HepG2 (cell line): ENCODE data around the gene MSI2. TPM values are rescaled to one million over a fixed set of nuclear protein-coding genes. Genes with fewer than 3 reads are reported as not detected.

ENCODE experiments used
- ATAC-seq: fragments of 200-7000 bp; cut with Tn5 transposase; 3 replicates; pipeline ENCODE4 v1.9.1; 2020; ENCODE audit warnings: mild to moderate bottlenecking, moderate library complexity
- BruUV-seq: library from RNA; stranded (reverse); fragments of 400-500 nt; replicated peaks from 2 replicates; lab custom pipeline; 2021; lab: Mats Ljungman, UMichigan
- CTCF ChIA-PET: fragments of 300-600 bp; formaldehyde crosslinking; extraction: SDS; loops from one replicate; lab custom pipeline; 2021; ENCODE audit warnings: low total read pairs, inconsistent platforms, low intra/inter-chr PET ratio; lab: Yijun Ruan, JAX
- POLR2A ChIA-PET: fragments of 350-600 bp; sonication (Branson Sonifier 250); formaldehyde crosslinking; loops from one replicate; lab custom pipeline; 2020; ENCODE audit warnings: antibody characterized with exemption, inconsistent platforms; lab: Yijun Ruan, JAX
- DNase-seq: peaks from one replicate; pipeline ENCODE4 v3.0.0-alpha.2; 2015; ENCODE audit warnings: low spot score
- FAIRE-seq: peaks from 3 replicates; lab custom pipeline; 2011; peaks lifted over from hg19 to GRCh38; lab: Jason Lieb, UNC
- H2AFZ ChIP-seq: one replicate; pipeline ENCODE4 v1.6.1; 2011; ENCODE audit warnings: low read length, inconsistent platforms
- H3K27ac ChIP-seq: fragments of 300-600 bp; 3 replicates; pipeline ENCODE4 v1.8.0; 2011; ENCODE audit warnings: mixed run types, mild to moderate bottlenecking, mixed read lengths, low read length, inconsistent platforms; ENCODE audit not compliant: insufficient read depth; ENCODE audit errors: extremely low read length
- H3K27me3 ChIP-seq, 2 experiments: fragments of 200-600 bp in 1 of 2; 2 replicates in 1 of 2; 3 replicates in 1 of 2; pipeline versions ENCODE4 v1.6.0 to v1.8.0; 2011; ENCODE audit warnings: low read length in 2 of 2, mild to moderate bottlenecking in 2 of 2, moderate library complexity in 2 of 2, inconsistent platforms in 1 of 2; ENCODE audit not compliant: insufficient read depth in 2 of 2, control insufficient read depth in 1 of 2
- H3K36me3 ChIP-seq, 2 experiments: fragments of 200-600 bp in 1 of 2; replicated peaks in 1 of 2; 2 replicates in 1 of 2; 3 replicates in 1 of 2; pipeline versions ENCODE4 v1.5.1 to v1.8.0; 2011; ENCODE audit warnings: low read length in 2 of 2, inconsistent platforms in 1 of 2; ENCODE audit not compliant: insufficient read depth in 2 of 2, control insufficient read depth in 1 of 2
- H3K4me1 ChIP-seq: 2 replicates; pipeline ENCODE4 v1.5.1; 2012; ENCODE audit warnings: low read length, inconsistent platforms; ENCODE audit not compliant: insufficient read depth
- H3K4me2 ChIP-seq: 2 replicates; pipeline ENCODE4 v1.6.0; 2011; ENCODE audit warnings: low read depth, low read length, inconsistent platforms
- H3K4me3 ChIP-seq, 3 experiments: fragments of 200-600 bp in 1 of 3; sonication (generic), shearing (Covaris generic) in 1 of 3; replicated peaks in 1 of 3; 2 replicates each; pipeline ENCODE4 v1.5.1; 2011 to 2016; ENCODE audit warnings: low read length in 3 of 3, inconsistent platforms in 2 of 3, low read depth in 2 of 3, mild to moderate bottlenecking in 2 of 3, control low read depth in 1 of 3, mixed read lengths in 1 of 3; ENCODE audit not compliant: insufficient read depth in 1 of 3
- H3K79me2 ChIP-seq: one replicate; pipeline ENCODE4 v1.6.1; 2011; ENCODE audit warnings: low read length, inconsistent platforms; ENCODE audit not compliant: insufficient read depth
- H3K9ac ChIP-seq: 2 replicates; pipeline ENCODE4 v1.6.0; 2011; ENCODE audit warnings: mild to moderate bottlenecking, low read depth, low read length, inconsistent platforms; ENCODE audit not compliant: insufficient read depth
- H3K9me3 ChIP-seq: 2 replicates; pipeline ENCODE4 v1.5.1; 2012; ENCODE audit warnings: mild to moderate bottlenecking, low read length
- H4K20me1 ChIP-seq: 2 replicates; pipeline ENCODE4 v1.6.0; 2011; ENCODE audit warnings: inconsistent platforms, mild to moderate bottlenecking, low read length, moderate library complexity; ENCODE audit not compliant: insufficient read depth
- ATF1 ChIP-seq: IDR thresholded peaks from 2 replicates; pipeline ENCODE4 v1.6.1; 2016; ENCODE audit warnings: mild to moderate bottlenecking, control low read depth
- GATA4 ChIP-seq: sonication (generic); IDR thresholded peaks from 2 replicates; pipeline ENCODE4 v1.6.1; 2016; ENCODE audit warnings: antibody characterized with exemption, low read depth, borderline replicate concordance
- NFE2L2 ChIP-seq: fragments of 150-350 bp; IDR thresholded peaks from 2 replicates; pipeline ENCODE4 v1.6.1; 2014; ENCODE audit warnings: low read length
- NFRKB ChIP-seq: fragments of 450-650 bp; IDR thresholded peaks from 2 replicates; pipeline ENCODE4 v1.6.1; 2017
- NFYC ChIP-seq: IDR thresholded peaks from 2 replicates; pipeline ENCODE4 v1.6.1; 2016; ENCODE audit warnings: missing genetic modification reagents, missing compliant biosample characterization
- PLRG1 ChIP-seq: fragments of 450-650 bp; conservative IDR thresholded peaks from 2 replicates; pipeline ENCODE4 v1.6.1; 2016
- SP4 ChIP-seq: sonication (generic); formaldehyde crosslinking; IDR thresholded peaks from 2 replicates; pipeline ENCODE4 v1.8.1; 2023; ENCODE audit warnings: mild to moderate bottlenecking, missing genetic modification reagents
- TFE3 ChIP-seq: IDR thresholded peaks from 2 replicates; pipeline ENCODE4 v1.6.1; 2016
- ZBTB38 ChIP-seq: sonication (generic); formaldehyde crosslinking; IDR thresholded peaks from 2 replicates; pipeline ENCODE4 v1.5.1; 2020; ENCODE audit warnings: mild to moderate bottlenecking, missing genetic modification reagents
- ZBTB44 ChIP-seq: sonication (generic); formaldehyde crosslinking; IDR thresholded peaks from 2 replicates; pipeline ENCODE4 v1.4.0; 2020; ENCODE audit warnings: missing genetic modification reagents
- ZNF142 ChIP-seq: sonication (generic); formaldehyde crosslinking; IDR thresholded peaks from 2 replicates; pipeline ENCODE4 v1.4.0; 2020; ENCODE audit warnings: missing genetic modification reagents
- ZNF160 ChIP-seq: sonication (generic); formaldehyde crosslinking; IDR thresholded peaks from 2 replicates; pipeline ENCODE4 v1.8.0; 2022; ENCODE audit warnings: mild to moderate bottlenecking, inconsistent platforms, missing genetic modification reagents
- ZNF282 ChIP-seq: fragments of 450-650 bp; IDR thresholded peaks from 2 replicates; pipeline ENCODE4 v1.6.1; 2018; ENCODE audit not compliant: partially characterized antibody
- ZNF468 ChIP-seq: sonication (generic); formaldehyde crosslinking; IDR thresholded peaks from 2 replicates; pipeline ENCODE4 v1.8.0; 2022; ENCODE audit warnings: mild to moderate bottlenecking, moderate library complexity, missing genetic modification reagents
- ZNF572 ChIP-seq: sonication (generic); formaldehyde crosslinking; IDR thresholded peaks from 2 replicates; pipeline ENCODE4 v1.5.1; 2020; ENCODE audit warnings: mild to moderate bottlenecking, missing genetic modification reagents
- ZNF75D ChIP-seq: sonication (generic); formaldehyde crosslinking; IDR thresholded peaks from 2 replicates; pipeline ENCODE4 v1.8.1; 2023; ENCODE audit warnings: missing genetic modification reagents, mild to moderate bottlenecking, borderline replicate concordance
- WGBS: methylation state at CpG from one replicate; pipeline ENCODE4 v1.1.6; 2017; ENCODE audit warnings: low lambda C conversion rate; 5-methylcytosine and 5-hydroxymethylcytosine counted together
- in situ Hi-C: cut with HindIII; loops from 2 replicates; pipeline ENCODE4 v1.10.0; 2017; ENCODE audit warnings: low pct_unique_long_range_greater_than_20kb; ENCODE audit not compliant: extremely low pct_ligation_motif_present
- intact Hi-C: fragments of 100-400 bp; cut with micrococcal nuclease; formaldehyde crosslinking; loops from one replicate; pipeline ENCODE4 v1.10.0; 2022; ENCODE audit not compliant: unreplicated experiment
- polyA plus RNA-seq, 8 experiments: library from polyadenylated mRNA; depleted of rRNA in 3 of 8; stranded (reverse) in 7 of 8; unstranded in 1 of 8; fragments of >200 nt; fragmentation: Illumina TruSeq in 4 of 8; extraction: Trizol in 4 of 8; gene quantifications; 2 replicates each; pipeline versions ENCODE4 v1.2.1 to v1.2.3, GENCODE V29; 2011 to 2016; ENCODE audit warnings: low read depth in 4 of 8, missing spikeins in 1 of 8, mixed read lengths in 1 of 8; ENCODE audit not compliant: insufficient read depth in 1 of 8
- total RNA-seq, 5 experiments: library from RNA; depleted of rRNA; stranded (reverse); fragments of >200 nt; fragmentation: Illumina TruSeq; extraction: Trizol; gene quantifications; 2 replicates each; pipeline ENCODE4 v1.2.3, GENCODE V29; 2016; ENCODE audit warnings: low read depth in 1 of 5

The MSI2 gene
- total and polyA plus RNA-seq, 2 of the 13 experiments (the other 11 are each of a cell fraction or from before 2014, with no cell fraction given), result 77.5 to 78.4 TPM

DNA sequence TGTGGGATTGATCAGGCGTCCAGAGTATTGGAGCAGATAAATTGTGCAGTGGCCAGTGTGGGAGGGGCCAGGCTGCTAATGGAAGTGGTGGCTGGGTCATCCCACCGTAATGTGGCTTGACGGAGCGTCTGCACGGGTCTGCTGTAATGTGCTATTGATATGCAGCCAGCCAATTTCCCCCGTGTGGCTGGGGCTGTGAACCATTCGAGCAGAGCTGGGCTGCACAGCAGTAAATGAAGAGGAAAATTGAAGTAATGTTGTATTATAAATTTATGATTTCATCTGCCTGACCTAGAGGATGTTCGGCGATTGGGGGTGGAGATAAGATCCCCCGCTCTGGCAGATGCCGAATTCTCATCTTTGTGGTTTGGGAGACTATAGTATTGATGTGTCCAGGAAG lies 367.3 kb downstream of the MSI2 start (continued):
- TF ChIP-seq ZBTB44 (CRISPR knock-in tag) (no peak), NFRKB (no peak), ZNF75D (CRISPR knock-in tag) (no peak), ZNF142 (CRISPR knock-in tag) (no peak), ZNF572 (CRISPR knock-in tag) (no peak)

DNA sequence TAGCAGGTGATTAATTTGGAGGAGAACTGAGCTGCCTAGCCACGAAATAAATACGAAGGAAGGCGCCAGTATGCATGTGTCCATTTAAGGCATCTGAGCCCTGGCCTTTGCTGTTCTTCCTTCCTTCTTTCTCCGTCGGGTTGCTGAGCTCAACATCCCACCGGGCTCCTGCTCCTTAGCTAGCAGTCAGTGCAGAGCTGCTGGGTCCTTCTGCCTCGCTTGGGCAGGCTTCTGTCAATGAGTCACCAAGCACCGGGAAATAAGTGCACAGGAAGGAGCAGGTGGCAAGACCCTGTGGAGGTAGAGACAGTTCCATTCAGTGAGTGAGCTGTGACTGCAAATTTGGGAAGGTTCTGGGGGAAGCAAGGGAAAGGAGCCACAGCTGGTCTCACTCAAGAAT lies 368.1 kb downstream of the MSI2 start:
- no peak overlapping the region for H2AFZ ChIP-seq
- TF ChIP-seq ZNF75D (CRISPR knock-in tag) (no peak), ZNF160 (CRISPR knock-in tag) (no peak), NFYC (CRISPR knock-in tag) (no peak), ZNF282 (no peak), ZNF468 (CRISPR knock-in tag) (no peak), PLRG1 (no peak), SP4 (CRISPR knock-in tag) (no peak), ZBTB38 (CRISPR knock-in tag) (no peak), GATA4 (no peak), TFE3 (CRISPR knock-in tag) (no peak), NFE2L2 (no peak), ATF1 (CRISPR knock-in tag) (no peak)
- FAIRE-seq, result no peak
- intact Hi-C loops, result no loop called here
- no peaks in the 10 kb centered on the region for H3K9me3 ChIP-seq
- no peak for DNase-seq
- 97% methylated on average over 8 of the region's 8 CpGs for WGBS
- no peak overlapping the region for H3K9ac ChIP-seq
- no TSS peak for BruUV-seq
- in situ Hi-C loops, result no loop called here
- POLR2A ChIA-PET, result no interaction called here
- CTCF ChIA-PET, result no interaction called here
- H3K4me1 ChIP-seq, result peaks cover 17% of the 10 kb centered on the region
- no peaks in the 10 kb centered on the region for H3K79me2 ChIP-seq
- no peak for ATAC-seq
- H3K4me3 ChIP-seq, result no peak overlapping the region
- H4K20me1 ChIP-seq, result no peaks in the 10 kb centered on the region; the same call in 1 of the 2 replicates
- H3K27me3 ChIP-seq, result no peaks in the 10 kb centered on the region
- H3K36me3 ChIP-seq, result peaks cover 34 to 69% of the 10 kb centered on the region in 2 experiments
- H3K4me2 ChIP-seq, result no peak overlapping the region
- H3K27ac ChIP-seq, result no peak overlapping the region
